Thymus (tissue), 11 donors: ENCODE data around the gene TAF9B. TPM values are rescaled to one million over a fixed set of nuclear protein-coding genes. Genes with fewer than 3 reads are reported as not detected.

Experiments
- DNase-seq, 9 donors: peaks; one replicate each; pipeline ENCODE4 v3.0.0-alpha.2; 2013; ENCODE audit warnings: low spot score in 9 of 9, low read depth in 6 of 9, missing footprints in 1 of 9
- H3K27ac ChIP-seq, 2 donors: one replicate each; pipeline ENCODE4 v1.5.1; 2013; ENCODE audit warnings: control low read depth in 1 of 2, low read depth in 1 of 2, low read length in 1 of 2, mild to moderate bottlenecking in 1 of 2, moderate library complexity in 1 of 2
- H3K27me3 ChIP-seq, 2 donors: one replicate each; pipeline ENCODE4 v1.5.1; 2013; ENCODE audit warnings: low read length in 1 of 2; ENCODE audit not compliant: control insufficient read depth in 2 of 2, insufficient read depth in 1 of 2
- H3K36me3 ChIP-seq, 2 donors: one replicate each; pipeline ENCODE4 v1.5.1; 2013; ENCODE audit warnings: low read length in 1 of 2, mild to moderate bottlenecking in 1 of 2, moderate library complexity in 1 of 2; ENCODE audit not compliant: control insufficient read depth in 2 of 2, insufficient read depth in 2 of 2
- H3K4me1 ChIP-seq, 2 donors: one replicate each; pipeline ENCODE4 v1.5.1; 2013; ENCODE audit warnings: low read length in 2 of 2; ENCODE audit not compliant: control insufficient read depth in 2 of 2, insufficient read depth in 2 of 2
- H3K4me3 ChIP-seq, 2 donors: one replicate each; pipeline ENCODE4 v1.5.1; 2013; ENCODE audit warnings: low read length in 2 of 2, control low read depth in 1 of 2, mild to moderate bottlenecking in 1 of 2
- H3K9me3 ChIP-seq, 2 donors: one replicate each; pipeline ENCODE4 v1.5.1; 2013; ENCODE audit warnings: low read length in 1 of 2, mild to moderate bottlenecking in 1 of 2; ENCODE audit not compliant: control insufficient read depth in 2 of 2, insufficient read depth in 1 of 2
- WGBS: extraction: QIAGEN DNeasy Blood & Tissue Kit; methylation state at CpG from one replicate; pipeline ENCODE4 v1.1.7; 2013; 5-methylcytosine and 5-hydroxymethylcytosine counted together
- polyA plus RNA-seq: library from polyadenylated mRNA; stranded (reverse); fragments of 200-250 nt; gene quantifications from one replicate; pipeline ENCODE4 v1.2.3, GENCODE V29; 2013
- total RNA-seq: library from RNA; stranded (reverse); fragments of 120-200 nt; gene quantifications from one replicate; pipeline ENCODE4 v1.2.4, GENCODE V29; 2013
- donor health status: healthy.

Gene TAF9B
- total and polyA plus RNA-seq, 2 donors: 19.0 to 20.1 TPM

DNA sequence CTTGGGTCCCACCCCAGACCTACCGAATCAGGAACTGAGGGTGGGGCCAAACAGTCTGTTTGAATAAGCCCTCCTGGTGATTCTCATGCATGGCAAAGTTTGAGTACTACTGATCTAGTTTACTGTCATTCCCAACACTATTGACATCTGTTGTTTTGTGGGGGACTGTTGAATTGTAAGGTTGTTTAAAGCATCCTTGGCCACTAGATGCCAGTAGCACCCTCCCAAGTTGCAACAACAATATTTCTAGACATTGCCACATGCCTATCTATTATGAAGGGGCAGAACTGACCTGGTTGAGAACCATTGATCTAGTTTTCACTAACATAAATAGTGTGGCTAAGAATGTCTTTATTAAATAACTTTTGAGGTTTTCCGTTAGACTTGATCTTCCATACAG lies 15.1 kb downstream of the TAF9B start:
- 94% methylated on average over 2 of the region's 2 CpGs for WGBS
- no peak overlapping the region for H3K4me3 ChIP-seq
- no peaks in the 10 kb centered on the region for H3K27me3 ChIP-seq
- no peaks in the 10 kb centered on the region for H3K9me3 ChIP-seq
- no peaks in the 10 kb centered on the region for H3K4me1 ChIP-seq
- peak in 1 of 9 donors; percentile 32 for DNase-seq
- H3K36me3 ChIP-seq: peaks cover 28 to 69% of the 10 kb centered on the region in 2 donors
- H3K27ac ChIP-seq: no peak overlapping the region

DNA sequence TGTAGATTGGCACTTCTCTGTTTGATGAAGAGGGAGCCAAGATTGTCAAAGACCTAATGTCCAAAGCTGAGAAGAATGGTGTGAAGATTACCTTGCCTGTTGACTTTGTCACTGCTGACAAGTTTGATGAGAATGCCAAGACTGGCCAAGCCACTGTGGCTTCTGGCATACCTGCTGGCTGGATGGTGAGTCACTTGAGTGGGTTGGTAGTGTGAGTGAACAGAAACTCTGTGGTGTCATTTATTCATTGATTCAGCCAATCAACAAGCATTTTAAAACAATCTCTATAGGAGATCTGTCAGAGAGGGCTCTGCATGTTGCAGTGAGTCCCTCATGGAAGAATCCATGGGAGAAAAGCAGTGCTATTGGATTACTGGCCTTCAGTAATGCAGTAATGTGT lies 16.3 kb downstream of the TAF9B start:
- no peak overlapping the region for H3K27ac ChIP-seq
- H3K4me3 ChIP-seq: no peak overlapping the region
- no peaks in the 10 kb centered on the region for H3K27me3 ChIP-seq
- H3K9me3 ChIP-seq: no peaks in the 10 kb centered on the region
- no peaks in the 10 kb centered on the region for H3K4me1 ChIP-seq
- H3K36me3 ChIP-seq: peaks cover 33 to 79% of the 10 kb centered on the region in 2 donors
- no peak for DNase-seq

DNA sequence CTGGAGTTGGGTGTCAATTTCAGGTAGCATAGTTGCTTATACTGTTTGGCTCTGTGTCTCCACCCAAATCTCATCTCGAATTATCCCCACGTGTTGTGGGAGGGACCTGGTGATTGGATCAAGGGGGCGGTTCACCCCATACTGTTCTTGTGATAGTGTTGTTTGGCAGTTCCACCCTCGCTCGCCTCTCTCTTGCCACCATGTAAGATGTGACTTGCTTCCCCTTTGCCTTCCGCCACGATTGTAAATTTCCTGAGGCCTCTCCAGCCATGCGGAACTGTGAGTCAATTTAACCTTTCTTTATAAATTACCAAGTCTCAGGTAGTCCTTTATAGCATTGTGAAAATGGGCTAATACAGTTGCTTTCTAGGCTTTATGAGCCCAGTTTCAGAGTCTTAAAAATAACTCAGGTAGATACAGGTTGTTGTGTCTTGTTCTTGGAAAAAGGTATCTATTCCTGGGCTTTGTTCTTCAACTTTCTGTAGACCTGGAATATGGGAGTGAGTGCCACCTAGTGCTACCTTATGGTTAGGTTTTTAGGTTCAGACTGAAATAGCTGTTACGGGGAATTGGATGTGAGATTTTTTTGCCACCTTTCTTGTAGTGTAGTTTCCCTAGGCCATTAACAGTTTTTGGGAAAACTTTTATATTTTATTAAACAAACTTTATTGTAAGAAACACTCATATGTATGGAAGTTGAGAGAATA lies 19.8 kb downstream of the TAF9B start:
- no peaks in the 10 kb centered on the region for H3K9me3 ChIP-seq
- H3K36me3 ChIP-seq: peaks cover 35 to 84% of the 10 kb centered on the region in 2 donors
- WGBS: 84% methylated on average over 9 of the region's 9 CpGs

DNA sequence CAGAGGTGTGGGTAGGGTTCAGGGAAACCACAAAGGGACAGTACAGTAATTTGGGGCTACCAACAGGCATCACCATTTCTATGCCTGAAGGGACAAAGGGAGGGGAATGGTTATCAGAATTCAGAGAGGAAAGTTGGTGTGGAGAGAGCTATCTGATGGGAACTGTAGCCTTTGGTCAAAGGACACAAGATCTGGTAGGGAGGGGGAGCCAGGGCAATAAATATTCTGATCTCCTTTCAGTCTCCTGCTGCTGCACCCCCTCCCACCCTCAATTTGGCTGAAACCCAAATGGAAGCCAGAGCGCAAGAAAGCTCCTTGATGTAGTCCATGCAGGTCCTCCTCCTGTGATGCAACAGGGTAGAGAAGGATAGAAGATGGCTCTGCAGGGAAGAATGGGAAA lies 20.8 kb downstream of the TAF9B start:
- WGBS: 96% methylated on average over 1 of the region's 1 CpG
- peaks cover 37 to 89% of the 10 kb centered on the region in 2 donors for H3K36me3 ChIP-seq
- DNase-seq: no peak

More for the DNA sequence above, 19.8 kb downstream of the TAF9B start:
- no peak overlapping the region for H3K4me3 ChIP-seq
- no peaks in the 10 kb centered on the region for H3K4me1 ChIP-seq
- no peak for DNase-seq
- H3K27ac ChIP-seq: no peak overlapping the region
- H3K27me3 ChIP-seq: no peaks in the 10 kb centered on the region

DNA sequence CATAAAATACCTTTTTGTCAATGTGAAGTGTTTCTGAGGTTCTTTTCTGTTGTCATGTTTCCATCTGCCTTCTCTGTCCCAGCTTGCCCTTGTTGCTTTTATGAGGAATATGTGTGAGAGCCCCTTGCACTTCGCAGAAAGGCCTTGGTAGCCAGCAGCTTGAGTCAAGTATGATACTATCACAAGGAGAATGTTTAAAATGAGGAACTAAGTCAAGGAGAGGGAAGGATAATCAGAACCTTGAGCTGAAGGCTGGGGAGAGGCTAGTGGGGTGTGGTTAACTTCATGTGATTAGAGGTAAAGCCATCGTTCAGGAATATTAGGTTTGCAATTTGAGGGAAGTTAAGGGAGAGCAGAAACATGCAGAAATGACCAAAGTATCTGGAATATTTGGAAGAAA lies 22.7 kb downstream of the TAF9B start:
- H3K36me3 ChIP-seq: peaks cover 31 to 89% of the 10 kb centered on the region in 2 donors
- 64% methylated on average over 2 of the region's 2 CpGs for WGBS
- DNase-seq: no peak

More for the DNA sequence above, 20.8 kb downstream of the TAF9B start:
- Histone ChIP-seq H3K9me3 (no peaks in the 10 kb centered on the region), H3K4me1 (no peaks in the 10 kb centered on the region), H3K27me3 (no peaks in the 10 kb centered on the region), H3K27ac (no peak overlapping the region), H3K4me3 (no peak overlapping the region)

GRCh38 chrX:78116365-78116764 lies 23.1 kb downstream of the TAF9B start:
- H3K36me3 ChIP-seq: peaks cover 28 to 89% of the 10 kb centered on the region in 2 donors
- H3K4me3 ChIP-seq: no peak overlapping the region
- H3K27me3 ChIP-seq: no peaks in the 10 kb centered on the region
- H3K27ac ChIP-seq: no peak overlapping the region
- H3K4me1 ChIP-seq: no peaks in the 10 kb centered on the region
- DNase-seq: no peak
- no peaks in the 10 kb centered on the region for H3K9me3 ChIP-seq

More for the DNA sequence above, 22.7 kb downstream of the TAF9B start:
- no peaks in the 10 kb centered on the region for H3K27me3 ChIP-seq
- no peak overlapping the region for H3K27ac ChIP-seq
- no peak overlapping the region for H3K4me3 ChIP-seq
- no peaks in the 10 kb centered on the region for H3K4me1 ChIP-seq
- no peaks in the 10 kb centered on the region for H3K9me3 ChIP-seq

DNA sequence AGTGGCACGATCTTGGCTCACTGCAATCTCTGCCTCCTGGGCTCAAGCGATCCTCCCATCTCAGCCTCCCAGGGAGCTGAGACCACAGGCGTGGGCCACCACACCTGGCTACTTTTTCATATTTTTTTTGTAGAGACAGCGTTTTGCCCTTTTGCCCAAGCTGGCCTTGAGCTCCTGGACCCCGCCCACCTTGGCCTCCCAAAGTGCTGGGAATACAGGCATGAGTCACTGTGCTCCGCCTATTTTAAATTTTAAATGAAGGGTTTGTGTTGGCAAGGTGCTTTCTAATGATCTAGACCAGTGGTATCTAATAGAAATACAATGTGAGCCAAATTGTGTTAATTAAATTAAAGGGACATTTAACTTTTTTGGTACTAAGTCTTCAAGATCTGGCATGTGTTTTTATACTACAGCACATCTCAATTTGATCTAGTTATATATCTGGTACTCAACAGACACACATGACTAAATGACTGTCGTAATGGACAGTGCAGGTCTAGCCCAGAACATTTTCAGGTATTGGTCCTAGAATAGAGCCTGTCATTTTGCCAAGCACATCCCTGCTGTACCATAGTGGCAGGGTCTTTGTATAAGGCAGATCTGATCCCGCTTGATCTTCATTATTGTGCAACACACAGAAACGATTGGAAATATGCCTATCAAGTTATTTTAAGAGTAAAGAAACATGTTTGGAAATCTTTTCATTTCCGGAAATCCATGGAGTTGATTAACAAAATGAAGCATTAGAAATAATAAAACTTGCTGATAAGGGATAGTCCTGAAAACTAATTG lies 28.1 kb downstream of the TAF9B start:
- peaks cover 0 to 8% of the 10 kb centered on the region in 2 donors for H3K4me1 ChIP-seq
- H3K36me3 ChIP-seq: peaks cover 7 to 57% of the 10 kb centered on the region in 2 donors
- H3K27ac ChIP-seq: no peak overlapping the region
- no peak for DNase-seq
- no peak overlapping the region for H3K4me3 ChIP-seq
- no peaks in the 10 kb centered on the region for H3K27me3 ChIP-seq
- H3K9me3 ChIP-seq: no peaks in the 10 kb centered on the region
- WGBS: 98% methylated on average over 10 of the region's 10 CpGs

- Histone ChIP-seq H3K27me3 (no peaks in the 10 kb centered on the region), H3K36me3 (peaks cover 4 to 44% of the 10 kb centered on the region in 2 donors), H3K27ac (no peak overlapping the region), H3K4me3 (no peak overlapping the region), H3K9me3 (no peaks in the 10 kb centered on the region), H3K4me1 (peaks cover 2 to 14% of the 10 kb centered on the region in 2 donors)
- no peak for DNase-seq
- WGBS: 81% methylated on average over 2 of the region's 2 CpGs
Observed at GRCh38 chrX:78109458-78109857, 30.0 kb downstream of the TAF9B start.

GRCh38 chrX:78106651-78106986 lies 32.8 kb downstream of the TAF9B start:
- H3K4me3 ChIP-seq: peak overlapping the region; percentile 62 to 92
- H3K9me3 ChIP-seq: no peaks in the 10 kb centered on the region
- peak overlapping the region; percentile 60 to 98 for H3K27ac ChIP-seq
- H3K4me1 ChIP-seq: peaks cover 6 to 19% of the 10 kb centered on the region in 2 donors
- DNase-seq: no peak
- WGBS: 13% methylated on average over 1 of the region's 1 CpG
- H3K36me3 ChIP-seq: peaks cover 0 to 20% of the 10 kb centered on the region in 2 donors
- no peaks in the 10 kb centered on the region for H3K27me3 ChIP-seq
